Caco-2 (cell line): ENCODE measurements around the gene TREH. TPM values are rescaled to one million over a fixed set of nuclear protein-coding genes. Genes with fewer than 3 reads are reported as not detected.

Experiments used
- BruUV-seq: library from RNA; stranded (reverse); fragments of 400-500 nt; replicated peaks from 2 replicates; lab custom pipeline; 2021; lab: Mats Ljungman, UMichigan
- CTCF ChIA-PET: fragments of 300-600 bp; sonication (Branson Sonifier 250); formaldehyde crosslinking; loops from one replicate; lab custom pipeline; 2022; ENCODE audit warnings: antibody characterized with exemption; lab: Charles Lee
- POLR2A ChIA-PET: fragments of 300-600 bp; sonication (Branson Sonifier 250); formaldehyde crosslinking; loops from one replicate; lab custom pipeline; 2022; ENCODE audit warnings: antibody characterized with exemption; lab: Charles Lee
- DNase-seq, 2 experiments: peaks; one replicate each; pipeline versions ENCODE4 v3.0.0 to v3.0.0-alpha.2; 2020 to 2022
- H3K27me3 ChIP-seq: replicated peaks from 2 replicates; pipeline ENCODE4 v1.6.0; 2011; ENCODE audit warnings: low read length; ENCODE audit not compliant: control insufficient read depth, insufficient read depth
- H3K36me3 ChIP-seq: 2 replicates; pipeline ENCODE4 v1.5.1; 2011; ENCODE audit warnings: low read length; ENCODE audit not compliant: control insufficient read depth, insufficient read depth
- H3K4me1 ChIP-seq: fragments of 250-450 bp; sonication (Bioruptor Pico); 2 replicates; pipeline ENCODE4 v1.5.1; 2020; ENCODE audit warnings: mild to moderate bottlenecking
- H3K4me3 ChIP-seq: 2 replicates; pipeline ENCODE4 v1.5.1; 2011; ENCODE audit warnings: low read depth, mild to moderate bottlenecking, control low read depth, low read length
- H3K9me3 ChIP-seq: fragments of 250-450 bp; sonication (Bioruptor Pico); 2 replicates; pipeline ENCODE4 v1.5.1; 2020; ENCODE audit warnings: mild to moderate bottlenecking, moderate library complexity
- H3K27ac Mint-ChIP-seq: one replicate; pipeline ENCODE4 v1.8.0; 2022; ENCODE audit warnings: mixed read lengths; ENCODE audit not compliant: unreplicated experiment
- H3K27me3 Mint-ChIP-seq: one replicate; pipeline ENCODE4 v1.8.0; 2022; ENCODE audit warnings: mixed read lengths; ENCODE audit not compliant: insufficient read depth, unreplicated experiment
- H3K36me3 Mint-ChIP-seq: one replicate; pipeline ENCODE4 v1.8.0; 2022; ENCODE audit warnings: mild to moderate bottlenecking, mixed read lengths; ENCODE audit not compliant: insufficient read depth, unreplicated experiment
- H3K4me1 Mint-ChIP-seq: one replicate; pipeline ENCODE4 v1.8.0; 2022; ENCODE audit warnings: low read depth, mixed read lengths; ENCODE audit not compliant: unreplicated experiment
- H3K4me3 Mint-ChIP-seq: one replicate; pipeline ENCODE4 v1.8.0; 2022; ENCODE audit warnings: mild to moderate bottlenecking, moderate library complexity, mixed read lengths; ENCODE audit not compliant: unreplicated experiment
- H3K9me3 Mint-ChIP-seq: one replicate; pipeline ENCODE4 v1.8.0; 2022; ENCODE audit warnings: mixed read lengths; ENCODE audit not compliant: unreplicated experiment
- intact Hi-C: fragments of 100-400 bp; cut with micrococcal nuclease; formaldehyde crosslinking; loops from one replicate; pipeline ENCODE4 v1.10.0; 2022; ENCODE audit not compliant: unreplicated experiment
- total RNA-seq: library from RNA; stranded (reverse); gene quantifications from 2 replicates; pipeline ENCODE4 v1.2.3, GENCODE V29; 2022
- TF ChIP-seq, protein P1 (sequence below), 2 experiments: fragments of 200-600 bp in 1 of 2; IDR thresholded peaks; 1 replicate in 1 of 2; 2 replicates in 1 of 2; pipeline versions ENCODE4 v1.5.1 to v1.8.0; 2011 to 2022; ENCODE audit warnings: antibody characterized with exemption in 1 of 2, control low read depth in 1 of 2, inconsistent platforms in 1 of 2, low read depth in 1 of 2, low read length in 1 of 2, mild to moderate bottlenecking in 1 of 2, moderate library complexity in 1 of 2; ENCODE audit not compliant: insufficient read depth in 1 of 2, severe bottlenecking in 1 of 2, unreplicated experiment in 1 of 2

The TREH gene
- total RNA-seq, 1 experiment from 2014 or later, result not detected

- H3K27ac Mint-ChIP-seq, result peak overlapping the region; percentile 43
- H3K27me3 ChIP-seq, result no peaks in the 10 kb centered on the region
- H3K36me3 Mint-ChIP-seq, result peaks cover 12% of the 10 kb centered on the region
- H3K9me3 Mint-ChIP-seq, result no peaks in the 10 kb centered on the region
- H3K4me1 ChIP-seq, result peaks cover 37% of the 10 kb centered on the region
- CTCF ChIA-PET, result interaction anchor here (0.6 to 3.3 kb wide), 11 partner anchors 10 to 296 kb away, joined by 3 to 21 read pairs (median 4); partner anchors contain the start of genes ARCN1, DDX6 and UPK2
- intact Hi-C loops, result loop anchor here (1.0 to 10.0 kb wide), 6 partner anchors 39 to 515 kb away; partner anchors contain the start of genes PHLDB1 and UPK2
- no TSS peak for BruUV-seq
- no peaks in the 10 kb centered on the region for H3K36me3 ChIP-seq
- no peaks in the 10 kb centered on the region for H3K27me3 Mint-ChIP-seq
- peak in 1 of 2 experiments; percentile 48 for DNase-seq
- peaks cover 11% of the 10 kb centered on the region for H3K4me1 Mint-ChIP-seq
- POLR2A ChIA-PET, result interaction anchor here (1.0 kb wide), 1 partner anchor 131 kb away, joined by 3 read pairs; the partner anchor contains the start of gene DDX6
- no peak overlapping the region for H3K4me3 ChIP-seq
- H3K4me3 Mint-ChIP-seq, result no peak overlapping the region
- no peaks in the 10 kb centered on the region for H3K9me3 ChIP-seq
- TF ChIP-seq, protein P1, sequence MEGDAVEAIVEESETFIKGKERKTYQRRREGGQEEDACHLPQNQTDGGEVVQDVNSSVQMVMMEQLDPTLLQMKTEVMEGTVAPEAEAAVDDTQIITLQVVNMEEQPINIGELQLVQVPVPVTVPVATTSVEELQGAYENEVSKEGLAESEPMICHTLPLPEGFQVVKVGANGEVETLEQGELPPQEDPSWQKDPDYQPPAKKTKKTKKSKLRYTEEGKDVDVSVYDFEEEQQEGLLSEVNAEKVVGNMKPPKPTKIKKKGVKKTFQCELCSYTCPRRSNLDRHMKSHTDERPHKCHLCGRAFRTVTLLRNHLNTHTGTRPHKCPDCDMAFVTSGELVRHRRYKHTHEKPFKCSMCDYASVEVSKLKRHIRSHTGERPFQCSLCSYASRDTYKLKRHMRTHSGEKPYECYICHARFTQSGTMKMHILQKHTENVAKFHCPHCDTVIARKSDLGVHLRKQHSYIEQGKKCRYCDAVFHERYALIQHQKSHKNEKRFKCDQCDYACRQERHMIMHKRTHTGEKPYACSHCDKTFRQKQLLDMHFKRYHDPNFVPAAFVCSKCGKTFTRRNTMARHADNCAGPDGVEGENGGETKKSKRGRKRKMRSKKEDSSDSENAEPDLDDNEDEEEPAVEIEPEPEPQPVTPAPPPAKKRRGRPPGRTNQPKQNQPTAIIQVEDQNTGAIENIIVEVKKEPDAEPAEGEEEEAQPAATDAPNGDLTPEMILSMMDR (IDR thresholded peaks at IDR 0.05; ENCODE audit: insufficient read depth in 1 of 2, low read depth in 1 of 2, low read length in 1 of 2, severe bottlenecking in 1 of 2, unreplicated experiment in 1 of 2), result no peak
Observed at GRCh38 chr11:118659953-118660680, 19.3 kb downstream of the TREH start.

DNA sequence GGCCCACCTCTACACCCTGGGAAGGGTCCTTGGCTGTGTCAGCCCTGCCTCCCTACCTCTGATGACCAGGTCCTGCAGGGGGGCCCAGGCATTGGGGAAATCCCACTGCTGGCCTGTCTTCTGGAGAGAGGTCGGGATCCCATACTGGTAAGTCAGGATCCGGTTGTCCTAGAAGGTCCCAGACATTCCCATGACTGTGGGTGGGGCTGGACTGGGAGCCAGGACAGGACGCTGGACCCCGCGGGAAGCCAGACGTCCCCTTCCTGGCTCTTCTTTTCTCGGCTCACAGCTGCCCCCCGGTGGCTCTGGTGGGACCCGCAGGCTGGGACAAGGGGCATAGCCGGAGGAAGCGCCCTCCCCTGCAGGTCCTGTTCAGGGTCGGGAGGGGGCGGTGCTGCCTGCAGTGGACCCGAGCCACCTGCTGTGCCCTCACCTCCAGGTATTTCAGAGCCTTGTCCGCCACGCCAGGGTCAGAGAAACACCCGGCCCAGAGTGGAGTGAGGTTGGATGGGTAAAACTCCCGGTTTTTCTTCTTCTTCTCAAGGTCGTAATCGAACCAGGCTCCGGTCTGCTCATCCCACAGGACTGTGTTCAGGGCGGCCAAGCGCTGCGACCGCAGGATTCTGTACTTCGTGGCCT is 20.0 kb downstream of the TREH start:
- DNase-seq, result peak; percentile 97 to 99
- H3K4me1 Mint-ChIP-seq, result peaks cover 11% of the 10 kb centered on the region
- H3K27me3 Mint-ChIP-seq, result no peaks in the 10 kb centered on the region
- TF ChIP-seq, protein P1 (IDR thresholded peaks at IDR 0.05; ENCODE audit: insufficient read depth in 1 of 2, low read depth in 1 of 2, low read length in 1 of 2, severe bottlenecking in 1 of 2, unreplicated experiment in 1 of 2), result peak; percentile 100
- no peaks in the 10 kb centered on the region for H3K27me3 ChIP-seq
- H3K9me3 Mint-ChIP-seq, result no peaks in the 10 kb centered on the region
- POLR2A ChIA-PET, result interaction anchor here (1.0 kb wide), 1 partner anchor 131 kb away, joined by 3 read pairs; the partner anchor contains the start of gene DDX6
- H3K4me3 Mint-ChIP-seq, result no peak overlapping the region
- CTCF ChIA-PET, result interaction anchor here (0.6 to 3.3 kb wide), 13 partner anchors 11 to 309 kb away, joined by 3 to 21 read pairs (median 5); partner anchors contain the start of genes ARCN1, PHLDB1 and TREH
- H3K27ac Mint-ChIP-seq, result peak overlapping the region; percentile 43
- H3K4me3 ChIP-seq, result no peak overlapping the region
- no peaks in the 10 kb centered on the region for H3K9me3 ChIP-seq
- peaks cover 37% of the 10 kb centered on the region for H3K4me1 ChIP-seq
- intact Hi-C loops, result loop anchor here (1.0 to 10.0 kb wide), 6 partner anchors 38 to 515 kb away; partner anchors contain the start of genes PHLDB1 and UPK2
- no TSS peak for BruUV-seq
- peaks cover 12% of the 10 kb centered on the region for H3K36me3 Mint-ChIP-seq
- no peaks in the 10 kb centered on the region for H3K36me3 ChIP-seq
